Endothelial cell of umbilical vein (primary cell): ENCODE data around the gene SH3GL1. TPM values are rescaled to one million over a fixed set of nuclear protein-coding genes. Genes with fewer than 3 reads are reported as not detected.

ENCODE experiments used
- BruUV-seq: library from RNA; stranded (reverse); fragments of 400-500 nt; replicated peaks from 2 replicates; lab custom pipeline; 2021; lab: Mats Ljungman, UMichigan
- CTCF ChIA-PET: fragments of 300-600, 350-600 bp; sonication (Branson Sonifier 250); formaldehyde crosslinking; loops from one replicate; lab custom pipeline; 2021; ENCODE audit warnings: antibody characterized with exemption, inconsistent platforms; lab: Charles Lee
- POLR2A ChIA-PET: fragments of 300-600, 350-600 bp; sonication (Branson Sonifier 250); formaldehyde crosslinking; loops from one replicate; lab custom pipeline; 2021; ENCODE audit warnings: antibody characterized with exemption, inconsistent platforms; lab: Charles Lee
- DNase-seq: peaks from one replicate; pipeline ENCODE4 v3.0.0-alpha.2; 2011; ENCODE audit warnings: low read depth, low spot score
- FAIRE-seq: peaks from 2 replicates; lab custom pipeline; 2011; peaks lifted over from hg19 to GRCh38; lab: Jason Lieb, UNC
- H2AFZ ChIP-seq: 2 replicates; pipeline ENCODE4 v1.6.0; 2012; ENCODE audit warnings: low read depth, low read length, control low read depth, inconsistent platforms
- H3K27ac ChIP-seq: 2 replicates; pipeline ENCODE4 v1.5.1; 2011; ENCODE audit warnings: low read depth, mild to moderate bottlenecking, control low read depth, low read length, moderate library complexity; ENCODE audit not compliant: insufficient read depth
- H3K27me3 ChIP-seq, 2 experiments: 2 replicates each; pipeline versions ENCODE4 v1.6.0 to v1.6.1; 2011; ENCODE audit warnings: low read length in 2 of 2, mixed read lengths in 1 of 2; ENCODE audit not compliant: control insufficient read depth in 2 of 2, insufficient read depth in 2 of 2
- H3K36me3 ChIP-seq, 2 experiments: 2 replicates in 1 of 2; 3 replicates in 1 of 2; pipeline ENCODE4 v1.5.1; 2011; ENCODE audit warnings: low read length in 2 of 2, mild to moderate bottlenecking in 1 of 2, moderate library complexity in 1 of 2; ENCODE audit not compliant: control insufficient read depth in 2 of 2, insufficient read depth in 2 of 2; ENCODE audit errors: extremely low read depth in 1 of 2
- H3K4me1 ChIP-seq: 3 replicates; pipeline ENCODE4 v1.5.1; 2011; ENCODE audit warnings: mild to moderate bottlenecking, low read length; ENCODE audit not compliant: control insufficient read depth, insufficient read depth; ENCODE audit errors: extremely low read depth
- H3K4me2 ChIP-seq: 2 replicates; pipeline ENCODE4 v1.6.1; 2011; ENCODE audit warnings: low read length, control low read depth, mixed read lengths; ENCODE audit not compliant: insufficient read depth
- H3K4me3 ChIP-seq, 3 experiments: fragments of 200-600 bp in 1 of 3; sonication (generic), shearing (Covaris generic) in 1 of 3; replicated peaks in 1 of 3; 2 replicates each; pipeline ENCODE4 v1.5.1; 2011 to 2016; ENCODE audit warnings: control low read depth in 3 of 3, low read length in 3 of 3, mild to moderate bottlenecking in 2 of 3, inconsistent platforms in 1 of 3, low read depth in 1 of 3, moderate library complexity in 1 of 3; ENCODE audit not compliant: insufficient read depth in 1 of 3
- H3K79me2 ChIP-seq: 2 replicates; pipeline ENCODE4 v1.6.0; 2012; ENCODE audit warnings: low read length, inconsistent platforms; ENCODE audit not compliant: control insufficient read depth, insufficient read depth
- H3K9ac ChIP-seq: replicated peaks from 2 replicates; pipeline ENCODE3; 2011; ENCODE audit warnings: low read length, control low read depth; ENCODE audit not compliant: insufficient read depth; ENCODE audit errors: extremely low read depth
- H3K9me1 ChIP-seq: replicated peaks from 3 replicates; pipeline ENCODE4 v1.6.0; 2011; ENCODE audit warnings: mild to moderate bottlenecking, low read length; ENCODE audit not compliant: control insufficient read depth, insufficient read depth; ENCODE audit errors: extremely low read depth
- H3K9me3 ChIP-seq: replicated peaks from 2 replicates; pipeline ENCODE4 v1.5.1; 2012; ENCODE audit warnings: low read length, inconsistent platforms; ENCODE audit not compliant: control insufficient read depth, insufficient read depth
- H4K20me1 ChIP-seq: replicated peaks from 2 replicates; pipeline ENCODE3; 2011; ENCODE audit warnings: mild to moderate bottlenecking, low read length; ENCODE audit not compliant: control insufficient read depth, insufficient read depth; ENCODE audit errors: extremely low read depth
- CTCF ChIP-seq, 2 donors: IDR thresholded peaks; 1 replicate in 1 of 2; 2 replicates in 1 of 2; pipeline ENCODE4 v1.5.1; 2011; ENCODE audit warnings: low read length in 2 of 2, mild to moderate bottlenecking in 2 of 2, moderate library complexity in 2 of 2, control low read depth in 1 of 2, inconsistent platforms in 1 of 2, low read depth in 1 of 2; ENCODE audit not compliant: insufficient read depth in 1 of 2; ENCODE audit errors: extremely low read depth in 1 of 2
- EZH2 ChIP-seq: IDR thresholded peaks from 2 replicates; pipeline ENCODE4 v1.6.1; 2012; ENCODE audit warnings: borderline replicate concordance, low read depth, mild to moderate bottlenecking, moderate library complexity, low read length, inconsistent platforms; ENCODE audit not compliant: severe bottlenecking
- FOS ChIP-seq: IDR thresholded peaks from 2 replicates; pipeline ENCODE4 v1.6.1; 2011; ENCODE audit warnings: mild to moderate bottlenecking, low read length, moderate library complexity, borderline replicate concordance; ENCODE audit not compliant: insufficient read depth
- GATA2 ChIP-seq: IDR thresholded peaks from 2 replicates; pipeline ENCODE4 v1.7.0; 2011; ENCODE audit warnings: low read depth, mild to moderate bottlenecking, moderate library complexity, mixed read lengths, low read length; ENCODE audit not compliant: insufficient read length, insufficient read depth
- JUN ChIP-seq: IDR thresholded peaks from 2 replicates; pipeline ENCODE4 v1.6.1; 2011; ENCODE audit warnings: borderline replicate concordance, low read depth; ENCODE audit not compliant: insufficient read length, insufficient read depth
- MAX ChIP-seq: IDR thresholded peaks from 2 replicates; pipeline ENCODE4 v1.6.1; 2011; ENCODE audit not compliant: insufficient read depth, insufficient read length
- MYC ChIP-seq: IDR thresholded peaks from one replicate; pipeline ENCODE4 v1.6.1; 2011; ENCODE audit warnings: mild to moderate bottlenecking, low read depth, low read length
- POLR2A ChIP-seq: IDR thresholded peaks from 2 replicates; pipeline ENCODE4 v1.6.1; 2012; ENCODE audit warnings: low read depth, mild to moderate bottlenecking, control low read depth, low read length
- POLR2AphosphoS5 ChIP-seq: IDR thresholded peaks from 2 replicates; pipeline ENCODE4 v1.6.1; 2012; ENCODE audit warnings: low read depth, mild to moderate bottlenecking, control low read depth, low read length, moderate library complexity; ENCODE audit not compliant: insufficient read depth
- dilution Hi-C: fragments of 300-500 bp; cut with MboI; formaldehyde crosslinking; loops from one replicate; pipeline ENCODE4 v1.15.0; 2019; ENCODE audit warnings: low sequenced_read_pairs; ENCODE audit not compliant: extremely low pct_ligation_motif_present
- intact Hi-C: fragments of 100-400 bp; cut with micrococcal nuclease; formaldehyde crosslinking; loops from one replicate; pipeline ENCODE4 v1.10.0; 2022
- polyA plus RNA-seq, 4 experiments: library from polyadenylated mRNA; depleted of rRNA in 3 of 4; stranded (reverse) in 3 of 4; unstranded in 1 of 4; fragments of >200 nt; gene quantifications; 2 replicates each; pipeline versions ENCODE4 v1.2.1 to v1.2.3, GENCODE V29; 2011 to 2012; ENCODE audit warnings: missing spikeins in 1 of 4
- total RNA-seq: library from RNA; stranded (reverse); gene quantifications from 2 replicates; pipeline ENCODE4 v1.2.3, GENCODE V29; 2021

The SH3GL1 gene
- total and polyA plus RNA-seq, 2 donors (not counting 3 experiments of a cell fraction or from before 2014, with no cell fraction given) = 143 to 145 TPM

DNA sequence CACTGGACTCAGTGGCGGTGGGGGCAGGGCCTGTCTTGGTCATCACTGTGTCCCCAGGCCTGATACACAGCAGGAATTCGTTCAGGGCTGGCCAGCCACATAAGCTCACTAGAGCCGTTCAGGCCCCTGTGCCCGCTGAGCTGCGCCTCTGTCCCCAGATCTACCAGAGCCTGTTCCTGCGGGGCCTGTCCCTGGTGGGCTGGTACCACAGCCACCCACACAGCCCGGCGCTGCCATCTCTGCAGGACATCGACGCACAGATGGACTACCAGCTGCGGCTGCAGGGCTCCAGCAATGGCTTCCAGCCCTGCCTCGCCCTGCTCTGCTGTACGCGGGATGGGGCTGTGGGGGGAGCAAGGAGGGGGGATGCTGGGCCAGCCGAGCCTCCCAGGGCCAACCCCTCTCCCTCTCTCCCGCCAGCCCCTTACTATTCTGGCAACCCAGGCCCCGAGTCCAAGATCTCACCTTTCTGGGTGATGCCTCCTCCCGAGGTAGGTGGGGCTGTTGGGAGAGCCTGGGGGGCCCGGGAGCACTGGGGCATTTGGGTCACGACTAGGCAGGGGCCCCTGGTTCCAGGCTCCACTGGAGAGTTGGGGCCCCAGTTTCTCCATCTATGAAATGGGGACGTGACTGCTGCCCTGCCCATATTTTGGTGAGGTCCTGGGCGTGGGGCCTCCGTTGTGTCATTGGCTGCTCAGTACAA is 43.1 kb downstream of the SH3GL1 start:
- H3K79me2 ChIP-seq = no peaks in the 10 kb centered on the region
- no peak overlapping the region for H3K27ac ChIP-seq
- BruUV-seq = no TSS peak
- H3K36me3 ChIP-seq = peaks cover 0 to 34% of the 10 kb centered on the region in 2 experiments
- no peak for DNase-seq
- H3K9me1 ChIP-seq = no peaks in the 10 kb centered on the region
- no peak overlapping the region for H3K4me3 ChIP-seq
- H3K4me2 ChIP-seq = no peak overlapping the region
- CTCF ChIA-PET = interaction anchor here (0.8 to 1.9 kb wide), 4 partner anchors 8 to 90 kb away, joined by 3 to 6 read pairs (median 4); partner anchors contain the start of genes CHAF1A and SH3GL1
- FAIRE-seq = no peak
- H4K20me1 ChIP-seq = no peaks in the 10 kb centered on the region
- dilution Hi-C loops (no loop called here), intact Hi-C loops (no loop called here)
- no peak overlapping the region for H2AFZ ChIP-seq
- TF ChIP-seq CTCF (IDR thresholded peaks at IDR 0.05; ENCODE audit: extremely low read depth in 1 of 2, insufficient read depth in 1 of 2, low read depth in 1 of 2, low read length in 2 of 2) (no peak), MYC (no peak), GATA2 (no peak), FOS (no peak), MAX (no peak), POLR2AphosphoS5 (no peak), EZH2 (no peak), JUN (no peak), POLR2A (no peak)
- H3K27me3 ChIP-seq = no peaks in the 10 kb centered on the region
- no peaks in the 10 kb centered on the region for H3K4me1 ChIP-seq
- POLR2A ChIA-PET = interaction anchor here (0.6 kb wide), 1 partner anchor 15 kb away, joined by 3 read pairs; no protein-coding TSS in a partner anchor
- no peaks in the 10 kb centered on the region for H3K9me3 ChIP-seq
- H3K9ac ChIP-seq = no peak overlapping the region
